ENCODE measurements around the gene MRPL36.
A peak's percentile ranks its signal among the peaks of the same experiment; 100 is the strongest.
"Not testable (repeated sequence)": the region's sequence is repeated elsewhere in the genome, so short reads cannot be mapped to it uniquely, and the experiment has no call there.

MRPL36 gene

GRCh38 chr5:1814183-1815020, 14.8 kb upstream of the MRPL36 start:
- no peak for DNase-seq

- no peak for DNase-seq
These were observed 11.0 kb upstream of the MRPL36 start for GRCh38 chr5:1810581-1811101.

DNA sequence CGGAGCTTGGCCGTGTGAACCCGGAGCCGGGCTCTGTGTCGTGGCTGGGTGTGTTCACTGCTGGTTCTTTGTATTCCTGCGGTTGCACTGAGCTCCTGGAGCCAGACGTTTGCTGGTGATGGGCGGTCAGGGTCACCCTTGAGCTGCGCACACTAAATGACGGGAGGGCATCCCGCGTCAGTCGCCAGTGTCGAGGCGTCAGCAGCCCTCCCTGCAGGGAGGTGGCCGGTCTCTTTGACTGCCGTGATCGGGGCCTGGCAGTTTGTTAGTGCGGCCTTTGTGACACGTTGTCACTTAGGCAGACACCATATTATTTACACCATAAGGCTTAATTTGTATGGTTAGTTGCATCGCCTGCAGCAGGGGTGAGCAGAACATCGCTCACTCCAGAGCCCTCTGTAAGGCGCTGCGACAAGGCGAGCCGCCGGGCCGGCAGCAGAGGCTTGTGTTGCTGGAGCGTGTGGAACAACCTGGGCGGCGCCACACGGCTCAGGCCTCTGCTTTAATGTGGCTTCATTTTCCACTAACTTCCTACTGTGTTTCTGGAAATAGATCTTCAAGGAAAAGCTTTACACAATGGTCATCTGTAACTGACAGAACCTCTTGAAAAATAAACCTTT, 9.9 kb upstream of the MRPL36 start:
- DNase-seq: no peak

DNA sequence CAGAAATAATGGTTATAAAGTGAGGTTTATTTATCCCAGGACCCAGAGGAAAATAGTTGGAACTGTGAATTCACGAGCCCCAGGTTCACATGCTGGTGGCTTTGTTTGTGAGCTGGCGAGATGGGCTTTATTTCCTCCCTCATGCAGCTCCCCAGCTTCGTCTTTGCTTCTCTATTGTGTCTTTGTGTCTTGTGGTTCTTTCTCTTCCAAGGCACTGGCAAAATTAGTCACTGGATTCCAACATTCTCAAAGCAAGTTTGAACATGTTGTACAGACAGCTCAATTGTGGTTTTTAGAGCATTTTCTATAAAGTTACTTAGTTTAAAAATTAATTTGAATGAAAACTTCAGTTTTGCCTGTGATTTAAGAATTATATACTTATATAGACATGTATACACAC, 8.8 kb upstream of the MRPL36 start:
- DNase-seq: no peak

DNA sequence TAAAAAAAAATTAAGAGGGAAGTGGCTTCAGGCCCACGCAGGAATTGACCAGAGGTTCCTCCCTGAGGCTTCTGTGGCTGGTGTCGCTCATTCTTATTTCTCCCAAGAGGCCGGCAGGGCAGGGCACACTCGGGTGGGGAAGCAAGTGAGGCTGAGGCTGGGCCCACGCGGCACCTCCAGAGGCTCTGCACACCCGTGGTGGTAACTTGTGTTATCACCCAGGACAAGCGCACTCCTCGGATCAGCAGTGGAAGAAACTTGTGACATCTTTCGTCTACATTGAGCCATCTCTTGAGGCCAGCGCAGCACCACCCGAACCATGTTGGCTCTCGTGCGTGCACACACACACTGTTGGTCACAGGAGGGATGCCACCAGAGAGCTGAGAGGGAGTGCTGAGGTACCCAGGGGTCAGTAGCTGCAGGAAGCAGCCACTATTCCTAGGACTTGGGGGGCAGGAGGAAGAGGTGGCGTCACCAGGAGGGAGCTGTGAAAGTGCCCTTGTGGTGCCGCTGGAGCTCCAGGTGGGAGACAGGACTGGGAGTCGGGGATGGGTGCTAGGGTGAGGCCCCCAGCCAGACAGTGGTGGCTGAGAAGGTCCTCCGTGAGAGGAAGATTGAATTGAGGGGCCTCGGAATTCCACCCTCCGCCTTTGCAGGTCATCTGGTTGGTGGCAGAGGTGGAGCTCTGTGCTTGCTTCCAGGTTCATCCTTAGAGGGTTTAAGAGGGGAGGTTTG, 8.0 kb upstream of the MRPL36 start:
- DNase-seq: no peak

DNA sequence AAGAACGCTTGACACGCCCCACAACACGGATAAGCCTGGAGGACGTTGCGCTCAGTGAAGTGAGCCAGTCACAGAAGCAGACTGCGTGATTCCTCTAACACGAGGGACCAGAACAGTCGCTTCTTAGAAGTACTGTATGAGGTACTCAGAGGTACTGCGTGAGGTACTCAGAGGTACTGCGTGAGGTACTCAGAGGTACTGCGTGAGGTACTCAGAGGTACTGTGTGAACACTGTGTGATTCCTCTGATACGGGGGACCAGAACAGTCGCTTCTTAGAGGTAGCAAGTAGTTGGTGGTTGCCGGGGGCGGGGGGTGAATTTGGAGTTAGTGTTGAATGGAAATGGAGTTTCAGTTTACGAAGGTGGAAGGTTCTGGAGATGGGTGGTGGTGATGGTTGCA, 7.3 kb upstream of the MRPL36 start:
- no peak for DNase-seq

GRCh38 chr5:1806199-1806598, 6.6 kb upstream of the MRPL36 start:
- DNase-seq: no peak

GRCh38 chr5:1805736-1806135, 6.1 kb upstream of the MRPL36 start:
- DNase-seq: no peak

- no peak for DNase-seq
These were observed 5.7 kb upstream of the MRPL36 start for GRCh38 chr5:1805326-1805725.

GRCh38 chr5:1804001-1804690, 4.5 kb upstream of the MRPL36 start:
- DNase-seq: no peak

- no peak for DNase-seq
These were observed 3.6 kb upstream of the MRPL36 start for GRCh38 chr5:1803192-1803591.

GRCh38 chr5:1801967-1802295, 2.3 kb upstream of the MRPL36 start:
- DNase-seq: peak; percentile 23

GRCh38 chr5:1801222-1801966, 1.8 kb upstream of the MRPL36 start, which contains the start of gene NDUFS6:
NDUFS6 (plus strand) TSS chr5:1801407; CDS start chr5:1801418, 11 bp downstream.
- peak; percentile 65 for DNase-seq

- peak; percentile 37 for DNase-seq
These were observed 1.0 kb upstream of the MRPL36 start for GRCh38 chr5:1800472-1801221.

DNA sequence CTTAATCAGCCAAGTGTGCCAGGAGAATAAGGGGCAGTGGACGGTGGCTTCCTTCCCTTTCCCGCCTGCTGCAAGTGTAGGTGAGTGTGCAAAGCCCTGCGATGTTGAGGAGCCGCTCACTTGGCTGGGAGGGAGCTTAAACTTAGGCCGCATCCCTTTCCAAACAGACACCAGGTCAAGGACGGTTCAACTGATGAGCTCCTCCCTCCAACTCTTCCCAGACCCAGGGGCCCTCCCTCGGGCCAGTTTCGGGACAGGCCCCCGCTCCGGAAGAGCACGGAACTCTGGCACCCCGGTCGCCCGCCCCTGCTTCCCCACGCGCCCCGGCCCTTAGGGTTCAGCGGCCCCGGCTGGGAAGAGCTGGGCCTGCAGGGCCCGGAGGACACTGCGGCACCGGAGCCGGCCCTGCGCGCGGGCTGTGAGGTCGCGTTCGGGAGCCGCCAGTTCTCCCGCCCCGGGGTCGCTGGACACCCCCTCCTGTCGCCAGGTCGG, 481 bp downstream of the MRPL36 start:
- no peak for DNase-seq

DNA sequence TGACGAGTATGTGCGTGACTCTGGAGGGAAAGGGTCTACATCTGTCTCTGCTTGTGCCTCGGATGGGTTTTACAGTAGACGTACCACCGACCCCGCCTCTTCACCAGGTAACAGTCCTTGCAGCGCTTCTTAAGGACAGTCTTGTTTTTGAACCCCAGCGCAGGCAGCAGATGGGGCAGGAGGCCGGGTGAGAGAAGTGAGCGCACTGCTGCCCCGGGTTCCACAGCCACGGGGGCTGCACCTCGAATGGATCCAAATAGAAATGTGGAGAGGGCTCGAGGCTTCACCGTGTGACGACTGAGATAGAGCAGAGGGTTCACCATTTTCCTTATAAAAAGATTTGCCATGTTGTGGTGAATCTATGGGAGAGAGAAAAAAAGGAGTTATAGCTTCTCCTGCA, 1.0 kb downstream of the MRPL36 start:
- DNase-seq: not testable (repeated sequence)

- no peak for DNase-seq
These were observed 1.8 kb downstream of the MRPL36 start for GRCh38 chr5:1797855-1798254.

DNA sequence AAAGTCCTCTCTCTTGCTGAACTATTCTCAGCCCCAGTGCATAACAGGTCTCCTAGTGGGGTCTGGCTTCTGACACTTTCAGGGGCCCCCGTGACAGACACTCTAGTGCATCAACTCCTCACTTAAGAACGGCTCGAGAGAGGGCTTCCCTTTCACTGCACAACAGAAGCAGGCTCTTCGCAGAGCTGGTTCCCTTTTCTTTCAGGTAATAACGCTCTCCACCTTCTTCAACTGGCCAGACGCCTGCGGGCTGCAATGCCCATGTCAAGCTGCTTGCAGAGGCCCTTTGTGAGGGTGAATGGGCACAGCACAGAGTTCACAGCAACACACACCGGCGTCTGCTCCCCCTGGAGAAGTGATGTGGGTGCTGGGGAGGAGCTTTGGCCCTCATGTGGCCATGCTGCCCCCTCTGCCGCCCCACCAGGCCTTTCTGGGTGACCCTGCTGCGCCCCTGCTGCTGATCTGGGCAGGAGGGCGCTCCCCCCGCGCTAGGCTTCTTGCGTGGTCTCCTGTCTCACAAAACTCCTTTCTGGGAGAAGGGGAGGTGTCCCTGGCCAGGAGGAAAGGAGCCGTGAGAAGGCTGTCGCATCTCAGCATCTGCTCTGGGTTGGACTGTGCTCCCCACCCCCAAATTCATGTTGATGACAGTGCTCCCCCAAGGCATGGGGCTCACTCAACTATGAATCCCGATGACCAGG, 2.4 kb downstream of the MRPL36 start:
- DNase-seq: no peak

- DNase-seq: no peak
These were observed 3.1 kb downstream of the MRPL36 start for GRCh38 chr5:1796371-1797102.

- no peak for DNase-seq
These were observed 3.7 kb downstream of the MRPL36 start for GRCh38 chr5:1795931-1796330.
